WTC11 (cell line): ENCODE results near the gene ABCD3.

Experiments used
- CREB1 ChIP-seq: sonication (generic); formaldehyde crosslinking; IDR thresholded peaks from 2 replicates; pipeline ENCODE4 v1.8.0; 2023; ENCODE audit warnings: mild to moderate bottlenecking, missing genetic modification reagents
- ESRRA ChIP-seq: sonication (generic); formaldehyde crosslinking; IDR thresholded peaks from 2 replicates; pipeline ENCODE4 v1.8.1; 2022; ENCODE audit warnings: mild to moderate bottlenecking, missing genetic modification reagents, borderline replicate concordance
- GABPB1 ChIP-seq: sonication (generic); formaldehyde crosslinking; IDR thresholded peaks from 2 replicates; pipeline ENCODE4 v1.8.1; 2023; ENCODE audit warnings: mild to moderate bottlenecking, missing genetic modification reagents
- IRF2 ChIP-seq: sonication (generic); formaldehyde crosslinking; IDR thresholded peaks from 2 replicates; pipeline ENCODE4 v1.8.0; 2022; ENCODE audit warnings: low read depth, missing genetic modification reagents, borderline replicate concordance
- JUN ChIP-seq: sonication (generic); formaldehyde crosslinking; IDR thresholded peaks from 2 replicates; pipeline ENCODE4 v1.8.0; 2023; ENCODE audit warnings: mild to moderate bottlenecking, missing genetic modification reagents
- KAT7 ChIP-seq: sonication (generic); formaldehyde crosslinking; IDR thresholded peaks from 2 replicates; pipeline ENCODE4 v1.8.1; 2023; ENCODE audit warnings: missing genetic modification reagents, mild to moderate bottlenecking, borderline replicate concordance
- MXD4 ChIP-seq: fragments of 250-450 bp; sonication (Bioruptor Pico); IDR thresholded peaks from 2 replicates; pipeline ENCODE4 v1.8.0; 2021; ENCODE audit warnings: mild to moderate bottlenecking, moderate library complexity, borderline replicate concordance
- SMAD4 ChIP-seq: sonication (generic); formaldehyde crosslinking; IDR thresholded peaks from 2 replicates; pipeline ENCODE4 v1.8.0; 2022; ENCODE audit warnings: mild to moderate bottlenecking, missing genetic modification reagents
- TF ChIP-seq, protein P1 (sequence below): sonication (generic); formaldehyde crosslinking; conservative IDR thresholded peaks from 2 replicates; pipeline ENCODE4 v1.8.1; 2022; ENCODE audit warnings: mild to moderate bottlenecking, missing genetic modification reagents
- TF ChIP-seq, protein P2 (sequence below): sonication (generic); formaldehyde crosslinking; IDR thresholded peaks from 2 replicates; pipeline ENCODE4 v1.8.0; 2022; ENCODE audit warnings: mild to moderate bottlenecking, missing genetic modification reagents
- TF ChIP-seq, protein P3 (sequence below): fragments of 200-600 bp; IDR thresholded peaks from 2 replicates; pipeline ENCODE4 v1.8.0; 2022; ENCODE audit warnings: antibody characterized with exemption
- TF ChIP-seq, protein P4 (sequence below): sonication (generic); formaldehyde crosslinking; IDR thresholded peaks from 2 replicates; pipeline ENCODE4 v1.8.1; 2023; ENCODE audit warnings: mild to moderate bottlenecking, missing genetic modification reagents, moderate library complexity
- TF ChIP-seq, protein P5 (sequence below): sonication (generic); formaldehyde crosslinking; IDR thresholded peaks from 2 replicates; pipeline ENCODE4 v1.8.1; 2022; ENCODE audit warnings: missing genetic modification reagents, borderline replicate concordance

DNA sequence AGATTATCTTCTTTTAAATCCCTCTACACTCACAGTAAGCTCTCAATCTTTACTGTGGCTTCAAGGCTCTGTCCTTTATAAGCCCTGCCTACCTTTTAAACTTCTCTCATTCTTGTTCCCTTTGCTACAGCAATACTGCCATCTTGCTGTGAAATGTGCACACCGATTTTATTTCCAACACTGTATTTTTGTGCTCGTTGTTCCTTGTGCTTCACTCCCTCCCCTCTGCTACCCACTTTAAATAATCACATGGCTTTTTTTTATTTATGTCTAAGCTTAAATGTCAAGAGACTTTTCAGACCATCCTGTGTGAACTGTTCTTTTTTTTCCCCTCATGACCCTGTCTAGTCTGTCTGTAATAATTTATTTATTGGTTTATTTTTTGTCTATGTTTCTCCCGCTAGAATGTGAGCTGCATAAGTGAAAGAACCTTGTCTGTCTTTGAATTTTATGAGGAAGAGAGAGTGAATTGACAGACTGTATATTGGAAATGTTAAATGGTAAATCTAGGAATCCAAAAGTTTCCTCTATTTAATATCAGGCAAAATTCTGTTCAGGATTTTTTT lies 45.7 kb downstream of the ABCD3 start:
- TF ChIP-seq, protein P1, sequence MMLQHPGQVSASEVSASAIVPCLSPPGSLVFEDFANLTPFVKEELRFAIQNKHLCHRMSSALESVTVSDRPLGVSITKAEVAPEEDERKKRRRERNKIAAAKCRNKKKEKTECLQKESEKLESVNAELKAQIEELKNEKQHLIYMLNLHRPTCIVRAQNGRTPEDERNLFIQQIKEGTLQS, result no peak
- TF ChIP-seq, protein P2, sequence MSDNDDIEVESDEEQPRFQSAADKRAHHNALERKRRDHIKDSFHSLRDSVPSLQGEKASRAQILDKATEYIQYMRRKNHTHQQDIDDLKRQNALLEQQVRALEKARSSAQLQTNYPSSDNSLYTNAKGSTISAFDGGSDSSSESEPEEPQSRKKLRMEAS (CRISPR knock-in tag), result no peak
- TF ChIP-seq, protein P3, sequence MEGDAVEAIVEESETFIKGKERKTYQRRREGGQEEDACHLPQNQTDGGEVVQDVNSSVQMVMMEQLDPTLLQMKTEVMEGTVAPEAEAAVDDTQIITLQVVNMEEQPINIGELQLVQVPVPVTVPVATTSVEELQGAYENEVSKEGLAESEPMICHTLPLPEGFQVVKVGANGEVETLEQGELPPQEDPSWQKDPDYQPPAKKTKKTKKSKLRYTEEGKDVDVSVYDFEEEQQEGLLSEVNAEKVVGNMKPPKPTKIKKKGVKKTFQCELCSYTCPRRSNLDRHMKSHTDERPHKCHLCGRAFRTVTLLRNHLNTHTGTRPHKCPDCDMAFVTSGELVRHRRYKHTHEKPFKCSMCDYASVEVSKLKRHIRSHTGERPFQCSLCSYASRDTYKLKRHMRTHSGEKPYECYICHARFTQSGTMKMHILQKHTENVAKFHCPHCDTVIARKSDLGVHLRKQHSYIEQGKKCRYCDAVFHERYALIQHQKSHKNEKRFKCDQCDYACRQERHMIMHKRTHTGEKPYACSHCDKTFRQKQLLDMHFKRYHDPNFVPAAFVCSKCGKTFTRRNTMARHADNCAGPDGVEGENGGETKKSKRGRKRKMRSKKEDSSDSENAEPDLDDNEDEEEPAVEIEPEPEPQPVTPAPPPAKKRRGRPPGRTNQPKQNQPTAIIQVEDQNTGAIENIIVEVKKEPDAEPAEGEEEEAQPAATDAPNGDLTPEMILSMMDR, result no peak
- TF ChIP-seq JUN, result no peak
- no peak for TF ChIP-seq IRF2 (CRISPR knock-in tag)
- no peak for TF ChIP-seq ESRRA
- TF ChIP-seq, protein P4, sequence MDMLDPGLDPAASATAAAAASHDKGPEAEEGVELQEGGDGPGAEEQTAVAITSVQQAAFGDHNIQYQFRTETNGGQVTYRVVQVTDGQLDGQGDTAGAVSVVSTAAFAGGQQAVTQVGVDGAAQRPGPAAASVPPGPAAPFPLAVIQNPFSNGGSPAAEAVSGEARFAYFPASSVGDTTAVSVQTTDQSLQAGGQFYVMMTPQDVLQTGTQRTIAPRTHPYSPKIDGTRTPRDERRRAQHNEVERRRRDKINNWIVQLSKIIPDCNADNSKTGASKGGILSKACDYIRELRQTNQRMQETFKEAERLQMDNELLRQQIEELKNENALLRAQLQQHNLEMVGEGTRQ (CRISPR knock-in tag), result no peak
- TF ChIP-seq, protein P5, sequence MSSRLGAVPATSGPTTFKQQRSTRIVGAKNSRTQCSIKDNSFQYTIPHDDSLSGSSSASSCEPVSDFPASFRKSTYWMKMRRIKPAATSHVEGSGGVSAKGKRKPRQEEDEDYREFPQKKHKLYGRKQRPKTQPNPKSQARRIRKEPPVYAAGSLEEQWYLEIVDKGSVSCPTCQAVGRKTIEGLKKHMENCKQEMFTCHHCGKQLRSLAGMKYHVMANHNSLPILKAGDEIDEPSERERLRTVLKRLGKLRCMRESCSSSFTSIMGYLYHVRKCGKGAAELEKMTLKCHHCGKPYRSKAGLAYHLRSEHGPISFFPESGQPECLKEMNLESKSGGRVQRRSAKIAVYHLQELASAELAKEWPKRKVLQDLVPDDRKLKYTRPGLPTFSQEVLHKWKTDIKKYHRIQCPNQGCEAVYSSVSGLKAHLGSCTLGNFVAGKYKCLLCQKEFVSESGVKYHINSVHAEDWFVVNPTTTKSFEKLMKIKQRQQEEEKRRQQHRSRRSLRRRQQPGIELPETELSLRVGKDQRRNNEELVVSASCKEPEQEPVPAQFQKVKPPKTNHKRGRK (CRISPR knock-in tag), result no peak
- no peak for TF ChIP-seq CREB1 (CRISPR knock-in tag)
- no peak for TF ChIP-seq GABPB1 (CRISPR knock-in tag)
- no peak for TF ChIP-seq KAT7 (CRISPR knock-in tag)
- no peak for TF ChIP-seq MXD4
- no peak for TF ChIP-seq SMAD4 (CRISPR knock-in tag)
